Sigmoid colon (tissue), 7 donors: Measurements from ENCODE around the gene NKIRAS1. TPM values are rescaled to one million over a fixed set of nuclear protein-coding genes. Genes with fewer than 3 reads are reported as not detected.

Experiments used
- polyA plus RNA-seq, 3 donors: library from polyadenylated mRNA; stranded (reverse); fragments of 200-250 nt; gene quantifications; one replicate each; pipeline ENCODE4 v1.2.3, GENCODE V29; 2013
- total RNA-seq, 4 donors: library from RNA; depleted of rRNA; stranded (reverse); fragments of >200 nt; gene quantifications; one replicate each; pipeline ENCODE4 v1.1.0, GENCODE V29; 2016
- donor health status: healthy with polysubstance abuse.
- donor health status: Bipolar disorder and iron deficiency.
- donor health status: healthy.

The NKIRAS1 gene
- total and polyA plus RNA-seq, 7 donors = 4.2 to 29.3 (median 21.6) TPM

Other genes starting within 250 kb of the NKIRAS1 start
- gene UBE2E1, start 111.0 kb downstream of the NKIRAS1 start, total RNA-seq = 100 to 1,000 TPM in 2 of 4 donors, 10 to 100 TPM in 2; 61.4 to 145 (median 104) TPM
- gene UBE2E1, start 111.0 kb downstream of the NKIRAS1 start, polyA plus RNA-seq = 100 to 1,000 TPM in 1 of 3 donors, 10 to 100 TPM in 2; 78.7 to 108 (median 95.3) TPM
- 1,000 to 10,000 TPM; 1,530 to 5,073 (median 3,085) TPM for gene RPL15, start 142 bp upstream of the NKIRAS1 start, total RNA-seq
- gene RPL15, start 142 bp upstream of the NKIRAS1 start, polyA plus RNA-seq = 1,000 to 10,000 TPM; 2,984 to 4,927 (median 3,091) TPM
- 10 to 100 TPM; 43.8 to 63.7 (median 52.8) TPM for gene NR1D2, start 28.3 kb upstream of the NKIRAS1 start, total RNA-seq
- gene NR1D2, start 28.3 kb upstream of the NKIRAS1 start, polyA plus RNA-seq = 10 to 100 TPM in 2 of 3 donors, 1 to 10 TPM in 1; 7.7 to 15.0 (median 10.6) TPM